Thyroid gland (tissue), 4 donors: ENCODE measurements around the gene OTOG. TPM values are rescaled to one million over a fixed set of nuclear protein-coding genes. Genes with fewer than 3 reads are reported as not detected.

Experiments
- DNase-seq, 2 donors: peaks; one replicate each; pipeline ENCODE4 v3.0.0-alpha.2; 2019
- H3K27ac ChIP-seq, 3 donors: fragments of 200-600 bp; sonication (generic); 1 replicate in 2 of 3; 2 replicates in 1 of 3; pipeline ENCODE4 v1.5.1; 2016 to 2019; ENCODE audit warnings: mild to moderate bottlenecking in 1 of 3, moderate library complexity in 1 of 3
- H3K27me3 ChIP-seq: fragments of 200-600 bp; sonication (generic); one replicate; pipeline ENCODE4 v1.5.1; 2019
- H3K36me3 ChIP-seq, 2 donors: fragments of 200-600 bp; sonication (generic); one replicate each; pipeline ENCODE4 v1.5.1; 2016 to 2019
- H3K4me1 ChIP-seq, 2 donors: fragments of 200-600 bp; sonication (generic); one replicate each; pipeline ENCODE4 v1.5.1; 2017 to 2019
- H3K4me3 ChIP-seq, 3 donors: fragments of 200-600 bp; sonication (generic); replicated peaks in 1 of 3; 1 replicate in 2 of 3; 2 replicates in 1 of 3; pipeline ENCODE4 v1.5.1; 2016; ENCODE audit warnings: mild to moderate bottlenecking in 1 of 3
- H3K9me3 ChIP-seq: fragments of 200-600 bp; sonication (generic); one replicate; pipeline ENCODE4 v1.5.1; 2017
- CTCF ChIP-seq, 6 experiments: fragments of 200-600 bp in 3 of 6; fragments of 450-650 bp in 3 of 6; sonication (generic) in 3 of 6; IDR thresholded peaks; one replicate each; pipeline ENCODE4 v1.5.1; 2016 to 2019; ENCODE audit warnings: antibody characterized with exemption in 6 of 6, mild to moderate bottlenecking in 2 of 6, inconsistent platforms in 1 of 6, moderate library complexity in 1 of 6
- POLR2A ChIP-seq, 2 donors: fragments of 450-650 bp; IDR thresholded peaks; one replicate each; pipeline ENCODE4 v1.6.1; 2017; ENCODE audit warnings: antibody characterized with exemption in 2 of 2, mild to moderate bottlenecking in 2 of 2, moderate library complexity in 1 of 2
- WGBS, 2 donors: methylation state at CpG; one replicate each; pipeline ENCODE4 v1.1.5; 2017; 5-methylcytosine and 5-hydroxymethylcytosine counted together
- intact Hi-C: fragments of 100-400 bp; cut with DNase I; formaldehyde crosslinking; loops from one replicate; pipeline ENCODE4 v1.15.1; 2023
- total RNA-seq, 4 donors: library from RNA; depleted of rRNA; stranded (reverse); fragments of >200 nt; gene quantifications; one replicate each; pipeline ENCODE4 v1.2.3, GENCODE V29; 2016

Gene OTOG
- total RNA-seq, 4 donors from 2014 or later, result not detected

GRCh38 chr11:17594686-17595192 is 47.7 kb downstream of the OTOG start:
- no peaks in the 10 kb centered on the region for H3K27me3 ChIP-seq
- TF ChIP-seq POLR2A (IDR thresholded peaks at IDR 0.05) (no peak), CTCF (IDR thresholded peaks at IDR 0.05) (no peak)
- no peak overlapping the region for H3K4me3 ChIP-seq
- H3K27ac ChIP-seq, result no peak overlapping the region
- intact Hi-C loops, result no loop called here
- no peaks in the 10 kb centered on the region for H3K36me3 ChIP-seq
- no peaks in the 10 kb centered on the region for H3K9me3 ChIP-seq
- no peak for DNase-seq
- no peaks in the 10 kb centered on the region for H3K4me1 ChIP-seq
- WGBS, 2 donors, result 87 to 93% methylated on average over 5 of the region's 5 CpGs

GRCh38 chr11:17595526-17596309 is 48.7 kb downstream of the OTOG start:
- WGBS, 2 donors, result 85 to 90% methylated on average over 5 to 7 of the region's 7 CpGs
- intact Hi-C loops, result no loop called here
- Histone ChIP-seq H3K9me3 (no peaks in the 10 kb centered on the region), H3K4me1 (no peaks in the 10 kb centered on the region), H3K4me3 (no peak overlapping the region), H3K27me3 (no peaks in the 10 kb centered on the region), H3K36me3 (no peaks in the 10 kb centered on the region), H3K27ac (no peak overlapping the region)
- DNase-seq, result no peak
- no peak for TF ChIP-seq CTCF (IDR thresholded peaks at IDR 0.05)
- no peak for TF ChIP-seq POLR2A (IDR thresholded peaks at IDR 0.05)

GRCh38 chr11:17596310-17596669 is 49.2 kb downstream of the OTOG start:
- intact Hi-C loops, result no loop called here
- no peak overlapping the region for H3K4me3 ChIP-seq
- no peaks in the 10 kb centered on the region for H3K4me1 ChIP-seq
- H3K9me3 ChIP-seq, result no peaks in the 10 kb centered on the region
- TF ChIP-seq POLR2A (IDR thresholded peaks at IDR 0.05) (no peak), CTCF (IDR thresholded peaks at IDR 0.05) (no peak)
- H3K36me3 ChIP-seq, result no peaks in the 10 kb centered on the region
- WGBS, 2 donors, result 88 to 100% methylated on average over 1 of the region's 1 CpG
- DNase-seq, result no peak
- no peaks in the 10 kb centered on the region for H3K27me3 ChIP-seq
- H3K27ac ChIP-seq, result no peak overlapping the region

- intact Hi-C loops, result no loop called here
- WGBS, 2 donors, result 82 to 85% methylated on average over 6 of the region's 7 CpGs
- no peaks in the 10 kb centered on the region for H3K9me3 ChIP-seq
- H3K27ac ChIP-seq, result no peak overlapping the region
- TF ChIP-seq POLR2A (IDR thresholded peaks at IDR 0.05), result no peak
- no peak for TF ChIP-seq CTCF (IDR thresholded peaks at IDR 0.05)
- H3K4me1 ChIP-seq, result no peaks in the 10 kb centered on the region
- H3K36me3 ChIP-seq, result no peaks in the 10 kb centered on the region
- H3K27me3 ChIP-seq, result no peaks in the 10 kb centered on the region
- no peak overlapping the region for H3K4me3 ChIP-seq
- DNase-seq, result no peak
Observed at GRCh38 chr11:17596711-17597110, 49.7 kb downstream of the OTOG start.

- Histone ChIP-seq H3K9me3 (no peaks in the 10 kb centered on the region), H3K27me3 (no peaks in the 10 kb centered on the region), H3K36me3 (no peaks in the 10 kb centered on the region), H3K4me3 (no peak overlapping the region), H3K27ac (no peak overlapping the region), H3K4me1 (no peaks in the 10 kb centered on the region)
- DNase-seq, result no peak
- WGBS, 2 donors, result 64 to 67% methylated on average over 5 of the region's 5 CpGs
- intact Hi-C loops, result no loop called here
- TF ChIP-seq POLR2A (IDR thresholded peaks at IDR 0.05), result no peak
- TF ChIP-seq CTCF (IDR thresholded peaks at IDR 0.05), result no peak
Observed at GRCh38 chr11:17597770-17598169, 50.7 kb downstream of the OTOG start.
